Measurements from ENCODE around the gene ZNF296.
"Not testable (repeated sequence)": the region's sequence is repeated elsewhere in the genome, so short reads cannot be mapped to it uniquely, and the experiment has no call there.

Gene ZNF296

GRCh38 chr19:45117167-45117594, 40.9 kb upstream of the ZNF296 start:
- H3K4me3 ChIP-seq (ENCODE audit: low read length in 2 of 2): no peak overlapping the region
- H3K9me3 ChIP-seq (ENCODE audit: control insufficient read depth in 2 of 2, low read length in 2 of 2): no peaks in the 10 kb centered on the region
- H3K9ac ChIP-seq (ENCODE audit: low read length in 2 of 2): no peak overlapping the region
- no peak overlapping the region for H3K27ac ChIP-seq (ENCODE audit: low read length)
- H3K36me3 ChIP-seq (ENCODE audit: control insufficient read depth in 2 of 2, insufficient read depth in 2 of 2, low read length in 2 of 2): no peaks in the 10 kb centered on the region
- peaks cover 5% of the 10 kb centered on the region for H3K4me1 ChIP-seq (ENCODE audit: control insufficient read depth, insufficient read depth, low read length)
- no peaks in the 10 kb centered on the region for H3K27me3 ChIP-seq (ENCODE audit: control insufficient read depth in 1 of 2, insufficient read depth in 2 of 2, low read length in 2 of 2)

DNA sequence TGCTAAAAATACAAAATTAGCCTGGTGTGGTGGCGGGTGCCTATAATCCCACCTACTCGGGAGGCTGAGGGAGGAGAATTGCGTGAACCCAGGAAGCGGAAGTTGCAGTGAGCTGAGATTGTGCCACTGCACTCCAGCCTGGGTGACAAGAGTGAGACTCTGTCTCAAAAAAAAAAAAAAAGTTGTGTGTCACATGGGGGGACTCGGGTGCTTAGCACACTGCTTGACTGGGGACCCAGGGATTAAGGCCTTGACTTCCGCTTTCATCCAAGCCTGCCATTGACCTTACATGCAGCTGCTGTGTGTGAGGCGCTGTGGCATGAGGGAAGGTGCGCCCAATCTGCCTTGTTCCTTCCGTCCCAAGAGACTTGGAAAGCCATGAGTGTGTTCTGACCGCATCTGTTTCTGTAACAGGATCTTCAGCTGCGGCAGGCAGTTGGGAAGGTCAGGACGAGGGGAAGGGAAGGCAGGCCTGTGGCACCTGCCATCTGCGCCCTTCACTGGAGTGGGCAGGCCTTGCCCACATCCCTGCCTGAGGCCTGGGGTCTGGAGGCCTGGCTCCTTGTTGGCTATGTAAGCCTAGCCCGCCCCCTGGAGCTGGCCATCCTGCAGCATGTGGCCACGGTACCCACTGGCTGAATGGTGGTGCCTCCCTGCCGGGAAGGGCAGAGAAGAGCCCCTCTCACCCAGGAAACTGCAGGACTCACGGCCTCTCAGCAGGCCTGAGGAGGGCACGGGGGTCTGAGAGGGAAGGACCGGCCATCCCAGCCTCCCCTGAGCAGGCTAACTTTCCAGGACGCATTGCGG, 39.7 kb upstream of the ZNF296 start:
- Histone ChIP-seq H3K9me3 (ENCODE audit: control insufficient read depth in 2 of 2, low read length in 2 of 2) (no peaks in the 10 kb centered on the region), H3K27me3 (ENCODE audit: control insufficient read depth in 1 of 2, insufficient read depth in 2 of 2, low read length in 2 of 2) (no peaks in the 10 kb centered on the region), H3K4me3 (ENCODE audit: low read length in 2 of 2) (no peak overlapping the region), H3K36me3 (ENCODE audit: control insufficient read depth in 2 of 2, insufficient read depth in 2 of 2, low read length in 2 of 2) (no peaks in the 10 kb centered on the region), H3K4me1 (ENCODE audit: control insufficient read depth, insufficient read depth, low read length) (peaks cover 5% of the 10 kb centered on the region), H3K9ac (ENCODE audit: low read length in 2 of 2) (no peak overlapping the region), H3K27ac (ENCODE audit: low read length) (no peak overlapping the region)

GRCh38 chr19:45114116-45114515, 37.8 kb upstream of the ZNF296 start:
- no peak overlapping the region for H3K9ac ChIP-seq (ENCODE audit: low read length in 2 of 2)
- peaks cover 5% of the 10 kb centered on the region for H3K4me1 ChIP-seq (ENCODE audit: control insufficient read depth, insufficient read depth, low read length)
- H3K4me3 ChIP-seq (ENCODE audit: low read length in 2 of 2): no peak overlapping the region

DNA sequence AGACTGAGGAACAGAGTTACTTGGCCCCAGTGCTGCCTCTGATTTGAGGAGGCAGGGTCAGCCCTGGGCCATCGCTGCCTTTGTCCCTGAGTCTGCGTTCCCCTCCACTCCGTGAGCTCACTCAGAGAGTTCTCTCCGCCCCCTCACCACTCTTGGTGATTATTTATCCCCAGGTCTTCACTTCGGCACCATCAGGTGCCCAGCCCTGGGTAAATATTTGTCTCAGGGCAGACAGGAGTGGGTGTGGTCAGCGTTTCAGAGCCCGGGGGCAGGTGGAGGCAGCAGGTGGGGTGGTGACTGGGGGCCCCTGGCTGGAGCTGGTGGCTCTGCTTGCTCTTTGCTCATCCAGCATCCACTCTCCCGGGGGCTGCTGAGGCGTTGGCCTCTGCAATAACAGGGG, 37.4 kb upstream of the ZNF296 start:
- Histone ChIP-seq H3K9me3 (ENCODE audit: control insufficient read depth in 2 of 2, low read length in 2 of 2) (no peaks in the 10 kb centered on the region), H3K9ac (ENCODE audit: low read length in 2 of 2) (peak overlapping the region in 1 of 2 donors; percentile 5), H3K27me3 (ENCODE audit: control insufficient read depth in 1 of 2, insufficient read depth in 2 of 2, low read length in 2 of 2) (no peaks in the 10 kb centered on the region), H3K36me3 (ENCODE audit: control insufficient read depth in 2 of 2, insufficient read depth in 2 of 2, low read length in 2 of 2) (no peaks in the 10 kb centered on the region), H3K27ac (ENCODE audit: low read length) (no peak overlapping the region), H3K4me3 (ENCODE audit: low read length in 2 of 2) (no peak overlapping the region), H3K4me1 (ENCODE audit: control insufficient read depth, insufficient read depth, low read length) (peaks cover 5% of the 10 kb centered on the region)

More at GRCh38 chr19:45114116-45114515, 37.8 kb upstream of the ZNF296 start:
- no peak overlapping the region for H3K27ac ChIP-seq (ENCODE audit: low read length)
- H3K9me3 ChIP-seq (ENCODE audit: control insufficient read depth in 2 of 2, low read length in 2 of 2): no peaks in the 10 kb centered on the region
- H3K27me3 ChIP-seq (ENCODE audit: control insufficient read depth in 1 of 2, insufficient read depth in 2 of 2, low read length in 2 of 2): no peaks in the 10 kb centered on the region
- H3K36me3 ChIP-seq (ENCODE audit: control insufficient read depth in 2 of 2, insufficient read depth in 2 of 2, low read length in 2 of 2): no peaks in the 10 kb centered on the region

- Histone ChIP-seq H3K27me3 (ENCODE audit: control insufficient read depth in 1 of 2, insufficient read depth in 2 of 2, low read length in 2 of 2) (no peaks in the 10 kb centered on the region), H3K36me3 (ENCODE audit: control insufficient read depth in 2 of 2, insufficient read depth in 2 of 2, low read length in 2 of 2) (no peaks in the 10 kb centered on the region), H3K4me1 (ENCODE audit: control insufficient read depth, insufficient read depth, low read length) (peaks cover 2% of the 10 kb centered on the region), H3K9me3 (ENCODE audit: control insufficient read depth in 2 of 2, low read length in 2 of 2) (no peaks in the 10 kb centered on the region), H3K27ac (ENCODE audit: low read length) (no peak overlapping the region), H3K4me3 (ENCODE audit: low read length in 2 of 2) (no peak overlapping the region), H3K9ac (ENCODE audit: low read length in 2 of 2) (no peak overlapping the region)
These were observed 36.0 kb upstream of the ZNF296 start for GRCh38 chr19:45112111-45112827.

- Histone ChIP-seq H3K9ac (ENCODE audit: low read length in 2 of 2) (no peak overlapping the region), H3K27me3 (ENCODE audit: control insufficient read depth in 1 of 2, insufficient read depth in 2 of 2, low read length in 2 of 2) (no peaks in the 10 kb centered on the region), H3K4me3 (ENCODE audit: low read length in 2 of 2) (no peak overlapping the region), H3K4me1 (ENCODE audit: control insufficient read depth, insufficient read depth, low read length) (no peaks in the 10 kb centered on the region), H3K9me3 (ENCODE audit: control insufficient read depth in 2 of 2, low read length in 2 of 2) (no peaks in the 10 kb centered on the region), H3K27ac (ENCODE audit: low read length) (no peak overlapping the region), H3K36me3 (ENCODE audit: control insufficient read depth in 2 of 2, insufficient read depth in 2 of 2, low read length in 2 of 2) (no peaks in the 10 kb centered on the region)
These were observed 34.6 kb upstream of the ZNF296 start for GRCh38 chr19:45110851-45111266.

DNA sequence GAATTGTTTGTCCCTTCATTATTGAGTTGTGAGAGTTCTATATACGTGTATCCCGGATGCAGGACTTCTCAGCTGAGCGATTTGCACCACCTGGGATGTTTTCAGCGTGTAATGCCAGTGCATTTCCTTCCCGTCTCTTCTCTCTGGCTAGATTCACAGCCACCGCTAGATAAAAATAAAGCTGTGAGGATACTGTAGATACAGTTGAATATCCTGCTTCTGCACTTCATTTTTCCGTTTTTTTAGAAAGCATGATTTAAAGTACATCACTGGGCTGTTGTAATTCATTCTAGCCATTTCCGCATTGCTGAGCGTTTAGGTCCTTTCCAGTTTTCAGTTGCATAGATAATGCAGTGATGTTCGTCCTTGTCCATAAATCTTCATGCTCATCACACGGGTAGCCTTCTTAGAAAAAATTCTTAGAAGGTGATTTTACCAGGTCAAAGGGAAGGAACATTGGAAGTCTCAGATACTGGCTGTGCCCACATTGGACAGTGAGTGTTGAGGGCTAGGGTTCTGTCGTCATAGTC, 31.4 kb upstream of the ZNF296 start:
- Histone ChIP-seq H3K9ac (ENCODE audit: low read length in 2 of 2) (no peak overlapping the region), H3K36me3 (ENCODE audit: control insufficient read depth in 2 of 2, insufficient read depth in 2 of 2, low read length in 2 of 2) (no peaks in the 10 kb centered on the region), H3K4me1 (ENCODE audit: control insufficient read depth, insufficient read depth, low read length) (peaks cover 13% of the 10 kb centered on the region), H3K27me3 (ENCODE audit: control insufficient read depth in 1 of 2, insufficient read depth in 2 of 2, low read length in 2 of 2) (no peaks in the 10 kb centered on the region), H3K9me3 (ENCODE audit: control insufficient read depth in 2 of 2, low read length in 2 of 2) (no peaks in the 10 kb centered on the region), H3K4me3 (ENCODE audit: low read length in 2 of 2) (no peak overlapping the region), H3K27ac (ENCODE audit: low read length) (no peak overlapping the region)

DNA sequence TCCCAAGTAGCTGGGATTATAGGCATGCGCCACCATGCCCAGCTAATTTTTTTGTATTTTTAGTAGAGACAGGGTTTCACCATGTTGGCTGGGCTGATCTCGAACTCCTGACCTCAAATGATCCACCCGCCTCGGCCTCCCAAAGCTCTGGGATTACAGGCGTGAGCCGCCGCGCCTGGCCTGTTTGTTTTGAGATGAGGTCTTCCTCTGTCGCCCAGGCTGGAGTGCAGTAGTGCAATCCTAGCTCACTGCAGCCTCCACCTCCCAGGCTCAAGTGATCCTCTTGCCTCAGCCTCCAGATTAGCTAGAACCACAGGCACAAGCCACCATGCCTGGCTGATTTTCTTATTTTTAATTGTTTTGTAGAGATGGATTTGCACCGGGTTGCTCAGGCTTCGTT, 30.1 kb upstream of the ZNF296 start:
- H3K27me3 ChIP-seq (ENCODE audit: control insufficient read depth in 1 of 2, insufficient read depth in 2 of 2, low read length in 2 of 2); H3K9me3 ChIP-seq (ENCODE audit: control insufficient read depth in 2 of 2, low read length in 2 of 2); H3K4me3 ChIP-seq (ENCODE audit: low read length in 2 of 2); H3K27ac ChIP-seq (ENCODE audit: low read length); H3K9ac ChIP-seq (ENCODE audit: low read length in 2 of 2); H3K36me3 ChIP-seq (ENCODE audit: control insufficient read depth in 2 of 2, insufficient read depth in 2 of 2, low read length in 2 of 2): not testable (repeated sequence)
- H3K4me1 ChIP-seq (ENCODE audit: control insufficient read depth, insufficient read depth, low read length): peaks cover 15% of the 10 kb centered on the region

GRCh38 chr19:45104658-45105349, 28.5 kb upstream of the ZNF296 start:
- Histone ChIP-seq H3K9me3 (ENCODE audit: control insufficient read depth in 2 of 2, low read length in 2 of 2) (no peaks in the 10 kb centered on the region), H3K27ac (ENCODE audit: low read length) (no peak overlapping the region), H3K4me1 (ENCODE audit: control insufficient read depth, insufficient read depth, low read length) (peaks cover 28% of the 10 kb centered on the region), H3K4me3 (ENCODE audit: low read length in 2 of 2) (no peak overlapping the region), H3K36me3 (ENCODE audit: control insufficient read depth in 2 of 2, insufficient read depth in 2 of 2, low read length in 2 of 2) (no peaks in the 10 kb centered on the region), H3K27me3 (ENCODE audit: control insufficient read depth in 1 of 2, insufficient read depth in 2 of 2, low read length in 2 of 2) (no peaks in the 10 kb centered on the region), H3K9ac (ENCODE audit: low read length in 2 of 2) (no peak overlapping the region)

DNA sequence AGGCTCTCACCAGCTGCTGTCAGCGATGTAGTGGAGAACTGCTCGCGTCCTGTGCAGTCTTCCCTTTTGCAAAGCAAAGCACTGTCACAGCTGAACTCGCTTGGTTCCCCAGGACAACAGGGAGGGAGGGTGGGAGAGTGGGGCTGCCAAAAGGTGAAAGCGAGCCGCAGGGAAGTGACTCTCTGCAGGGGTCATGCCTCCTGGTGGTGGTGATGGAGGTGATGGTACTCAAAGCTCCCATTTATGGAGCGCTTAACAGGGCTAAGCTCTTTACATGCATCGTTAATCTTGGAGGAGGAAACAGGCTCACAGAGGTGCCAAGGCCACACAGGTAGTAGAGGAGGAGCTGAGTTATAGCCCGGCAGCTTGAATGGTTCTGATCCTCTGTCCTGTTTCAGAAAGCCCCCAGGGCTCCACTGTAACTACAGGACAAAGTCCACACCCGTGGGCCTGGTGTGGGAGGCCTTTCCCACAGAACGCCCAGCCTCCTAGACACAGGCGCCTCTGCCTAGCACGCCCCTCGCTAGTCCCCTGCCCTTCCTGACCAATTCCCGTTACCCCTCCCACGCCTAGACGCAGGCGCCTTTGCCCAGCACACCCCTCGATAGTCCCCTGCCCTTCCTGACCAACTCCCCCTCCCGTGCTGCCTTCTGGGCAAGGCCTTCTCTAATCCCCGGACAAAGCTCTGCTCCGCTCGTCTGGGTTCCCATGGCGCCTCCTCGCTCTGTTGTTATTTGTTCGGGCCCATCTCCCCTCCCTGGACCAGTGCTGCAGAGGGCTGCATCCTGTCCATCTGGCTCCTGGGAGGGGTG, 27.4 kb upstream of the ZNF296 start:
- H3K27ac ChIP-seq (ENCODE audit: low read length): no peak overlapping the region

More for the DNA sequence above, 27.4 kb upstream of the ZNF296 start:
- Histone ChIP-seq H3K9ac (ENCODE audit: low read length in 2 of 2) (peak overlapping the region in 1 of 2 donors; percentile 29), H3K4me1 (ENCODE audit: control insufficient read depth, insufficient read depth, low read length) (peaks cover 37% of the 10 kb centered on the region), H3K36me3 (ENCODE audit: control insufficient read depth in 2 of 2, insufficient read depth in 2 of 2, low read length in 2 of 2) (no peaks in the 10 kb centered on the region), H3K27me3 (ENCODE audit: control insufficient read depth in 1 of 2, insufficient read depth in 2 of 2, low read length in 2 of 2) (no peaks in the 10 kb centered on the region), H3K4me3 (ENCODE audit: low read length in 2 of 2) (no peak overlapping the region), H3K9me3 (ENCODE audit: control insufficient read depth in 2 of 2, low read length in 2 of 2) (no peaks in the 10 kb centered on the region)
